Stimulated activated naive CD4-positive, alpha-beta T cell treated with Interleukin-2 at 50 U/mL for 16 hours (primary cell): ENCODE results near the gene ASIP.
A peak's percentile ranks its signal among the peaks of the same experiment; 100 is the strongest.
"Not testable (repeated sequence)": the region's sequence is repeated elsewhere in the genome, so short reads cannot be mapped to it uniquely, and the experiment has no call there.

Experiments
- DNase-seq: peaks from one replicate; lab custom pipeline; 2025; lab: John Stamatoyannopoulos, UW

Gene ASIP

DNA sequence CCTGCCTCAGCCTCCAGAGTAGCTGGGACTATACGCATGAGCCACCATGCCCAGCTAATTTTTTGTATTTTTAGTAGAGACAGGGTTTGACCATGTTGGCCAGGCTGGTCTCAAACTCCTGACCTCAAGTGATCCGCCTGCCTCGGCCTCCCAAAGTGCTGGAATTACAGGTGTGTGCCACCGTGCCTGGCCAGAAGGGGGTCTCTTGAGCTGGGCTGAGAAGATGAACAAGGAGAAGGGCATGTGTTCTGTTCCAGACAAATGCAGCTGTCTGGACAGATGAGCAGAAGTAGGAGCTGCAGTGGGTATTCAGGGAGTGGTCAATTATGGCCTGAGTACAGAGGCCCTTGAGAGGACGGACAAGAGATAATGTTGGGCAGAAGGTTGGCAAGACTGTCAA, 46.3 kb downstream of the ASIP start:
- not testable (repeated sequence) for DNase-seq

DNA sequence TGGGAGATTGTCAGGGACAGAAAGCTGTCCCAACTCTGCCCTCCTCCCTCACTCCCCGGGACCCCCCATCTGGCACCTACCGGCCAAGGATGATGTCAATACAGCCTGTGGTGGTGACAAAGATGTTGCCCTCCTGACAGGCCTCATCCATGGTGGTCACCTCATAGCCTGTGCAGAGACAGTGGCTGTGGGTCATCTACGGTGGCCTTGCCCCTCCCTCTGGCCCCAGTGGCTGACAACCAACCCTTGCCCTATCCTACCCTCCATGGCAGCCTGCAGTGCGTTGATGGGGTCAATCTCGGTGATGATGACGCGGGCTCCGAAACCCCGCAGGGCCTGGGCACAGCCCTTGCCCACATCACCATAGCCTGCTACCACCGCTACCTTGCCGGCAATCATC, 49.2 kb downstream of the ASIP start:
- DNase-seq: no peak

DNA sequence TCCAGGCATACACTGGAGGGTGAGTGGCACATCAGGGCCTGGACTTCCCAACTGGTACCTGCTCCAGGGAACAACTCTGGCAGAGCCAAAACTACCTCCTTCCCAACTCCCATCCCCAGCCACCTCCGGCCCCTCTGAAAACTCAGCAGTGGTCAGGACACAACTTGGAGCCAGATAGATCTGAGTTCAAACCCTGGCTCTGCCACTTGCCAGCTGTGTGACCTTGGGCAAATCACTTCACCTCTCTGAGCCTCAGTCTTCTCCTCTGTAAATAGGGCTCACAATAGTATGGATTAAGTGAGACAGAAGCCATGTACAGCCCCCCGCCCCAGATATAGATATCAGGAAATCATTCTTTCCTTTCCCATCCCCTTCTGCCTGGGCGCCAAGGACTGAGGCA, 51.3 kb downstream of the ASIP start:
- no peak for DNase-seq

DNA sequence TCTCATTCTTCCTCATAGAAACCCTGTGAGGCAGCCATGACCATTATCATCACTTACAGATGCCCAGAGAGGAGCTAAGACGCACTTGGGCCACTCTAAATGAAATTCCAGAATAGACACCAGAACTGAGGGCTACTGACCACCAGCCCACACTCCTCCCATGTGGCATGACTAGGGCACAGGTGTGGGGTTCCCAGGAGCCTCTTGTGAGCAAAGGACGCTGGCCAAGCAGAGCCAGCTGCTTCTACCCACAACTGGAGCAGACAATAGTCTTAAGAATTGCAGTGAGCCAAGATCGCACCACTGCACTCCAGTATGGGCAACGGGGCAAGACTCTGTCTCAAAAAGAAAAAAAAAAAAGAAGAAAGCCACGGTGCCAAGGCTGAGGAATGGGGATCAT, 51.9 kb downstream of the ASIP start:
- DNase-seq: no peak

DNA sequence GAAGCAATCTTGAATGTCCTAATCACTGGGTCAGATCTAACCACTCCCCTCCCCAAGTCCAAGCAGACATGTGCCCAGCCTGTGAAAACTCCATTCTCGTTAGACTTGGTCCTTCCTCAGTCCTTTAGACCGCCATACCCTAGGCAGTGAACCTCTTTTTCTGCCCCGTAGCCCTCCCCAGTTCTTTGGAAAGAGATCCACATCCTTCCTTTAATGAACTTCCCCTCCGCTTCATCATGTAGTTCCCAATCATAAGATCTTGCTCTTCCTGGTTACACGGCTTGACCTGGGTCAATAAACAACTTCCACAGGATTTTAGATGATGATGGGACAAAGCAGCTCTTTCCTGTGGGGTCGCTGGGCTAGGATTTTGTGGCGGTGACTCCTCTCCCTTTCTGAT, 52.4 kb downstream of the ASIP start:
- DNase-seq: no peak

DNA sequence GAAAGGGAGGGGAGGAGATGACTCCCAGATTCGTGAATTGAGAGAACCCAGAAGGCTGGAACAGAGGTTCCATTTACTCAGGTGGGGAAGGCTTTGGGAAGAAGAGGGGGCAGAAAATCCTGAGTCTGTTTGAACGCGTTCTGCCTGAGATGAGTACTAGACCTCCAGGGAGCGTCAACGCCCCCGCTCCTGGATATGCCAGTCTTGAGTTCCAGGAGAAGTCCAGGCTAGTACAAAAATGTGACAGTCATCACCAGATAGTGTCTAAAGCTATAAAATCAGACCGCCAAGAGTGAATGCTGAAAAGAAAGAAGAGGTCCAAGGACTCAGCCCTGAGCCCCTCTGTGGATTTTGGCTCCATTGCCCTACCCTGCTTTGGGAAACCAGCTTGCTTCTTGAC, 53.3 kb downstream of the ASIP start:
- no peak for DNase-seq

DNA sequence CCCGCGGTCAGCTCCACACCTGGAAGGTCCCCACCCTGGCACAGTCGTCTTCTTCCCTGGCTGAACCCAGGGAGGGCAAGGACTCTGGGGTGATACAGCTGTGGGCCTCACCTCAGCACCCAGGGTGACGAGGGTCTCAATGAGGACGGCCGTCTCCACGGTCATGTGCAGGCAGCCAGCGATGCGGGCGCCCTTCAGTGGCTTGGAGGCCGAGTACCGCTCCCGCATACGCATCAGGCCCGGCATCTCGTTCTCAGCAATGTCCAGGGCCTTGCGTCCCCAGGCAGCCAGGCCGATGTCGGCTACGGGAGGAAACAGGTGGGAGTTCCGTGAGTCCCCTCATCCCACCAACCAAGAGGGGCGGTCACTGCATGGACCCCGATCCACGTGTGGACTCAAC, 54.1 kb downstream of the ASIP start:
- no peak for DNase-seq

DNA sequence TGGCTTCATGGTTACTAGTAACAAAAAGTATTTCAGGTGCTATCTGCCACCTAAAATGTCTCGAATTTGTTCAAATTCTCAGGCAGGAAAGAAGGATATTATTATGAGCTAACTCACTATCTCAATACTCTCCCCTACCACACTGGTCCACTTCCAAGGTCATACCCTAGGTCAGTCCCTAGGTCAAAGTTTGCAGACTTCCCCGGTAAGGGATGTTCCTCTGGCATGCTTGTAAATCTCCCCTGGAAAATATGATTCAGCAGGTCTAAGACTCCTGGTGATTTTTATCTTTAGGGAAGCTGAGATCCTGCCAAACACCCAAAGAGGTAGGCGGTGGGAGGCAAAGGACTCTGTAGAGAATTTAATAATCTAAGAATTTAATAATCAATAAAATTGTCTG, 55.2 kb downstream of the ASIP start:
- no peak for DNase-seq

DNA sequence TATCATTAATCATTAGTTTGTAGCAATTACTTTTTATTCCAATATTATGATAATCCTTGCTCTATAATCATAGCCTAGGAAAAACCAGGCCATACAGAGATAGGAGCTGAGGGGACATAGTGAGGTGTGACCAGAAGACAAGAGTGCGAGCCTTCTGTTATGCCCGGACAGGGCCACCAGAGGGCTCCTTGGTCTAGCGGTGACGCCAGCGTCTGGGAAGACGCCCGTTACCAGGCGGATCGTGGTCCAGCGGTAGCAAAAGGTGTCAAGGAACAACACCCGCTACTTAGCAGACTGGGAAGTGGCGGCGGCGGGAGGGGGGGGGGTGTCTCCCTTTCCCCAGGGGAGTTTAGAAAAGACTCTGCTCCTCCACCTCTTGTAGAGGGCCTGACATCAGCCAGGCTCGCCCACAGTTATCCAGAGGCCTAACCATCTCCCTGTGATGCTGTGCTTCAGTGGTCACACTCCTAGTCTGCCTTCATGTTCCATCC, 57.1 kb downstream of the ASIP start:
- not testable (repeated sequence) for DNase-seq

DNA sequence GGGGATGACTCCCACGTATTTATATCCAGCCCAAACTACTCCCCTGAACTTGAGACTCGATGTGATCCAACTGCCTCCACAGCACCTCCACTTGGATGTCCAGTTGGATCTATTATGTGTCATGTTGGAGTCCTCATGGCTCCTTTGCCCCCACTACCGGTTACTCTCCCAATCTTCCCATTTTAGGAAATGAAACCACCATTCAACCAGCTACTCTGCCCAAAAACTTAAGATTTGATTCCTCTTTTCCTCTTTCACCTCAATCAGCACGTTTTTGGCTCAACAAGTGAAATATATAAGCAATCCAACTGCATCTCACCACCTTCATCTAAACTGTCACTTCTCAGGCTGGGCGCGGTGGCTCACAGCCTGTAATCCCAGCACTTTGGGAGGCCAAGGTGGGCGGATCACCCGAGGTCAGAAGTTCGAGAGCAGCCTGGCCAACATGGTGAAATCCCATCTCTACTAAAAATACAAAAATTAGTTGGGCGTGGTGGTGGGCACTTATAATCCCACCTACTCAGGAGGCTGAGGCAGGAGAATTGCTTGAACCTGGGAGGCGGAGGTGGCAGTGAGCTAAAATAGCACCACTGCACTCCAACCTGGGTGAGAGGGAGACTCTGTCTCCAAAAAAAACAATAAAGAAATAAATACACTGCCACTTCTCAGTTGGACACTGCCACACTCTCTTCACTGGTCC, 58.5 kb downstream of the ASIP start:
- no peak for DNase-seq

DNA sequence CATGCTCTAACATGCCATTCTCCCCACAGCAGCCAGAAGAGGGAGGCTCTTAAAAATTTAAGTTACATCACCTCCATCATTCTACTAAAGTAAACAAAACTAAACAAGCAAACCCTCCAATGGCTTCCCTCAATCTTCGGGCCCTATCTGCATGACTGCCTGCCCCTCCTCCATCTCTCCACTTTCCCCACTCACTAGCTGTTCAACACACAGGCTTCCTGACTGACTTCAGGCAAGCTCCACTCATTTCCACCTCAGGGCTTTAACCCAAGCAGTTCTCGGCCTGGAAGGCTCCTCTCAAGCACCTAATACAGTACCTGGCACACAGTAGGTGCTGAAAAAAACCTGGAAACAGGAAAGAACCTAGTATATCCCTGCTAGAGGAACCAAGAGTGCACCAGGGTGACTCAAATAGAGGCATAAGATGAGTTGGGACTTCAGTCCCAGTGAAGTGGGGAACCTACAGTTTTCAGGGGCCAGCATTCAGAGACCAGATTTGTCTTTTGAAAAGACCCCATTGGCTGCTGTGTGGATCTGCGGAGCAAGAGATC, 59.1 kb downstream of the ASIP start:
- DNase-seq: no peak

DNA sequence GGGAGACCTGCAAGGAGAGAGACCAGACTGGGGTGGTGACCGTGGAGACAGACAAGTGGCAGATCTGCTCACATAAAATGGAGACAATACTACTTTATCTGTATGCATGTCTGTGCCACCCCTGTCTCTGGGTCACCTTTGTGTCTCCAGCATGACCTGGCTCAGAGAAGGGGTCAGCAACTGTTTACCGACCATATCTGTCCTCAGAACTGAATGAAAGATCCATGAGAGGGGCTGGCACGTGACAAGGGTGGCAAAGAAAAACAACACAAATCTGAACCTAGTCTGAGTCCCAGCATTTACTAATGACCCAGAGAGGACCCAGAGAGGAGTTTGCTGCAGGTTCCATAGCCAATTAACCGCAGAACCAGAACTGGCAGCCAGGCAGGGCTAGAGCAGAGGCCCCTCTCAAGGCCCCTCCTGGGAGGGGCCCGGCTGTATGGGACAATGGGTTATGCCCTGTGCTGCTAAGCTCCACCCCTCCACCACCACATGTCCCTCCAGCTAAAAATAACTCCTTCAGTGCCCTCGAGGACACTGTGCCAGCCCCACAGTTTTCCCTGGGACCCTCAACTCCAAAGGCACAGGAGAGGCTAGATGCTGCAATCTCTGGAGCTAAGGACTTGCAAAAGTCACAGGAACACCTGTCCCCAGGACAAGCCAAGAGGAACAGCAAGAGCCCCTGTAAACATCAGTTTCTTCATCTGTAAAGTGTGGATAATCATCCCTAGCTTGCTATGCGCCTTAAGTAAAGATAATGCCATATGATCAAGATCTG, 59.8 kb downstream of the ASIP start:
- DNase-seq: no peak

DNA sequence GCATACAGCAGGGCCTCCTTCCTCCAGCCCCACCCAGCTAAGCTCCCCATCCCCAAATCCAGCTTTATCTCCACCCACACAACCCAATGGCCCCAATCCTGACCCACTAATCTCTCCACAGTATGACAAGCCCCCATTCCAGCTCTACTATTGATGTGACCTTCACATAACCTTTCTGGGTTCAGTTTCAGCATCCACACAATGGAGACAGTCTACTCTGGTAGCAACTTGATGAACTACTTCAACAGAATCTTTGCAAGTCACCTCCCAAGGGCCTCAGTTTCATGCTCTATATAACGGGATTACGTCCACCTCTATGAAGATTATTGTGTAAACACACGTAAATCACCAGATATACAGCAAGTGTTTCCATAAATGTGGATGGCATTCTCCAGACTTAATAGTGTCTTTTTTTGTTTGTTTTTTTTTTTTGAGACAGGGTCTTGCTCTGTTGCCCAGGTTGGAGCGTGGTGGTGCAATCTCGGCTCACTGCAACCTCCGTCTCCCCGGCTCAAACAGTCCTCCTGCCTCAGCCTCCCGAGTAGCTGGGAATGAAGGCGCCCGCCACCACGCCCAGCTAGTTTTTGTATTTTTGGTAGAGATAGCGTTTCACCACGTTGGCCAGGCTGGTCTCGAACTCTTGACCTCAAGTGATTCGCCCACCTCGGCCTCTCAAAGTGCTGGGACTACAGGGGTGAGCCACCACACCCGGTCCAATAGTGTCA, 60.5 kb downstream of the ASIP start:
- no peak for DNase-seq

DNA sequence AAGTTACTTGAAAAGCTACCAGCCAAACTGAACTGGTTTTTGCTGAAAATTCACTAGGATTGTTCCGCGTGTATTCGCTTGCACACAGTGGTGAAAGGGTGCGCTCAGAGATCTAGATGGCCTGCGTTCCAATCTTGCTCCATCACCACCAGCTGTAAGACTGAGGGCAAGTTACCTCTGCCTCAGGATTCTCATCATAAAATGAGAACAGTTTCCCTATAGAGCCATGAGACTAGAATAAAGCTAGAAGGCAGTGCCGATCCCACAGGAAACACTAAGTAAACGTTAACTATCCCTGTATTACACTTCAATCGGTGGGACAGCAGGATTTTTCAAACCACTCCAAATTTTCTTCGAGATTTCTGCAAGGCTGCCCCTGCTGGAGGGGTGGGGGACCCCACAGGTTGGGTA, 61.1 kb downstream of the ASIP start:
- no peak for DNase-seq

DNA sequence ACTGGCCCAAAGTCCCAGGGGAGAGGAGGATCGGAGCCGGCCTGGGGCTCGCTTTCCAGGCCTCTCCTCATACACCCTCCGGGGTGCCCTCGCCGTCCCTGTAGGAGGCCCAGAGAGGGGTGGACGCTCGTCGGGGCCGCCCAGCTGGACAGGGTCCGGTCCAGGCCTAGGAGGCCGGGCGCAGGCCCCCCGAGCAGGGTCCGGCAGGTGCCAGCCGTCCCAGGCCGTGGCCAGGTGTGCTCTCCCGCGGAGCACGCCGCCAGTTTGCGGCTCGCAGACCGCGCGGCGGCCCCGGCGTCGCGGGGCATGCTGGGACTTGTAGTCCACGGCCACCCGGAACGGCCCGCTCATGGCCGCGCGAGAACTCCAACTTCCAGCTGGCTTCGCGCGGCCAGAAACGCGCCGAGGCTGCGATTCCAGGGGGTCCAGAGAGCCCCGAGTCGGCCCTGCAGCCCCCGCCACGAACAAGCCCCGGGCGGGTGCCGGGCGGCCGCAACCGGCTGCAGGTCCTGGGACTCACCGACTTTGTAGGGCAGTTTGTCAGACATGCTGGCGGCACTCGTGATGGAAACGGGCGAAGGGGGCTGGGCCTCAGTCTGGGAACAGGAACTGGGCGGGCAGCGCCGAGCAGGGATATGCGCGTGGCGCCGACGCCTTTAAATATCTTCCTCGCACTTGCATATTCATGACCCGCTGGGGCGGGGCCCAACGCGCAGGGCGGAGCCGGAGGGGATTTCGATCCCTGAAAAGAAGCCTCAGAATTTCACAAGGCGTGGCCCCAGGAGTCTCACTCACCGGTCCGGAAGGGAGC, 61.7 kb downstream of the ASIP start, which contains the start of gene AHCY:
Gene AHCY (minus strand): TSS at position 633 of the 811 bp plus-strand sequence. CDS start 85 bp downstream, at position 548.
- peak; percentile 93 for DNase-seq

DNA sequence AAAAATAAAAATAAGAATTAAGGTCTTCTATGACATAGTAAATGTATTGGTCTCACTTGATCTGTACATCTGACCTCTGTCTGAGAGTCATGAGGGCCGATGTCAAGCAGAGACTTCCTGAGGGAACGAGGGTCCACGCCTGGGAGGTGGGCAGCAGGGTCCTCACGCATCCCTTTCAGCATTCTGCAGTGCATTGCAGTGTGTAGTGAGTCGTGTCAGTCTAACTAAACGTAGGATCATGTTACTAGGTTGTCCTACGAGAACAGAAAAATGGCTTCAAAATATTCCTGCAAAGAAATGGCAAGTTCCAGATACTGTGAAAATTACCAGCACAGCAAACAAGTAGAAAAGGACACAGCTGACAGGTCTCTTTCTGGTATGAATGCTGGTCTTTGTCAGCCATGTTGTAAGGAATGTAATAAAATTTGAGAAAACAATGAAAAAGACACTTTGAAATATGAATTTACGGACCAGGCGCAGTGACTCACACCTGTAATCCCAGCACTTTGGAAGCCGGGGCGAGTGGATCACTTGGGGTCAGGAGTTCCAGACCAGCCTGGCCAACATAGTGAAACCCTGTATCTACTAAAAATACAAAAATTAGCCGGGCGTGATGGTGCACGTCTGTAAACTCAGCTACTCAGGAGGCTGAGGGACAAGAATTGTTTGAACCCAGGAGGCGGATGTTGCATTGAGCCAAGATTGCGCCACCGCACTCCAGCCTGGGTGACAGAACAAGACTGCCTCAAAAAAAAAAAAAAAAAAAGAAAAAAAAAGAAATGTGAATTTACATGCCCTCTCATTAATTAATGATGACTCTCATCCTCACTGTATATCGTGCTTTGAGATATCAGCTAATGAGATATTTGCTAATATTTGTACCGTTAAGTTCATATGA, 64.4 kb downstream of the ASIP start:
- no peak for DNase-seq

DNA sequence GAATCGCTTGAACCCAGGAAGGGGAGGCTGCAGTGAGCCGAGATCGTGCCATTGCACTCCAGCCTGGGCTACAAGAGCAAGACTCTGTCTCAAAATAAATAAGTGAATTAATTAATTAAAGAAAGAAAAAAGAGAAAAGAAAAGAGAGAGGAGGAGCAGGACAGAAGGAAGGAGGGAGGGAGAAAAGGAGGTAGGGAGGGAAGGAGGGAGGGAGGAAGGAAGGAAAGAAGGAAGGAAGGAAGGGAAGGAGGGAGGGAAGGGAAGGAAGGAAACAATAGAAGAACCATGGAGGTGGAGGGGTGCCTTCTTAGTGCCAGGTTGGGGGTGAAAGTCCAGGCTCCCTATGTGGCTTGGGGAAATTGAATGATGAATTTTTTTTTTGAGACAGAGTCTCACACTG, 68.5 kb downstream of the ASIP start:
- DNase-seq: no peak

DNA sequence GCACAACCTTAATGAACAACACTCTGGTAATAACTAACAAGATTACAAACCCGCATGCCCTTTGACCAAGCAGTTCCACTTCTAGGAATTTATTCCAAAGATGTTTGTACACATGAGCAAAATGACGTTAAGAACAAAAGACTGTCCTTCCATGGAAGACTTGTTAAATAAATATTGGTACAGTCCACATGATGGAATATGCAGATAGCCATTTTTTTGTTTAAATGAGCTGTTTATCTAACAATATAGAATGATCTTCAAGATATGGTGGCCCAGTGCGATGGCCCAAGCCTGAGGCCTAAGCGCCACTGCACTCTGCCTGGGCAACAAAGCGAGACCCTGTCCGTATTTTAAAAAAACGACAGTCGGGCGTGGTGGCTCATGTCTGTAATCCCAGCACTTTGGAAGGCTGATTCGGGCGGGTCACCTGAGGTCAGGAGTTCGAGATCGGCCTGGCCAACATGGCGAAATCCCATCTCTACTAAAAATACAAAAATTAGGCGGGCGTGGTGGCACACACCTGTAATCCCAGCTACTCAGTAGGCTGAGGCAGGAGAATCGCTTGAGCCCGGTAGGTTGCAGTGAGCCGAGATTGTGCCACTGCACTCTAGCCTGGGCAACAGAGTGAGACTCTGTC, 69.4 kb downstream of the ASIP start:
- no peak for DNase-seq

DNA sequence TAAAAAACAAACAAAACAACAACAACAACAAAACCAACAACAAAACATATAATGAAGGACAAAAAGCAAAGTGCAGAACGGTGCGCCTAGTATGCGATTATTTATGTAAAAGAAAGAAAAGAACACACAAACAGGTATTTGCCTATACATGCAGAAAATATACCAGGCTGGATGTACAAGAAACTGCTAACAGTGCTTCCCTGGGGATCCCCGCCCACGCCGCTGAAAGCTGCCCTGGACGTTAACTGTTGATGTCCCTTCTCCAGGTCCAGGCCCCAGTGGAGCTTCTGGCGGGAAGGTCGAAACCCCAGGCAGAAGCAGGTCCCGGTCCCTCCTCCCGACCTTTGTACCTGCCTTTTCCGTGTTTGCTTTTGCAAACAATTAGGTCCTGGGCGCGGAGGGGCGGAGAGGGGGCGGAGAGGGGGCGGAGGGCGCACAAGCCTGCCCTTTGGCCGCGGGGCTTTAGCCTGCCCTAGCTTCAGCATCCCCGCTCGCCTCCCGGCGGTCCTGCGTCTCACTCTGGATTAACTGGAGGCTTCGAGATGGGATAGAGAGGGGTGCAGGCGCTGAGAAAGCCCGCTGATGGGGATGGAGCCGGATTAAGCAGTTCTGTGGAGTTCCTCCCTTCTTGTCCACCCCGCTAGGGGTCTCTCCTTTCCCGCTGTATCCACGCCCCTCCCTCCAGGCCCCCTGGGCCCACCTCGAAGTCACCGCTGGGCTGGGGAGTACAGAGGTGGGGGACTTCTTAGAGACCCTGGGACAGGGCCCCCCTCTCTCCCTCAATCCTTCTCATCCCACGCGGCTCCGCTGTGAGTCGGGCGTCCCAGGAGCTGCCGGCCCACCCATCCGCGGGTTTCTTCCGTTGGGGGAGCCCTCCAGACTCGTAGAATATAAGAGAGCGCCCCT, 70.1 kb downstream of the ASIP start:
- DNase-seq: no peak
